ENCODE measurements around the gene OLA1.

DNA sequence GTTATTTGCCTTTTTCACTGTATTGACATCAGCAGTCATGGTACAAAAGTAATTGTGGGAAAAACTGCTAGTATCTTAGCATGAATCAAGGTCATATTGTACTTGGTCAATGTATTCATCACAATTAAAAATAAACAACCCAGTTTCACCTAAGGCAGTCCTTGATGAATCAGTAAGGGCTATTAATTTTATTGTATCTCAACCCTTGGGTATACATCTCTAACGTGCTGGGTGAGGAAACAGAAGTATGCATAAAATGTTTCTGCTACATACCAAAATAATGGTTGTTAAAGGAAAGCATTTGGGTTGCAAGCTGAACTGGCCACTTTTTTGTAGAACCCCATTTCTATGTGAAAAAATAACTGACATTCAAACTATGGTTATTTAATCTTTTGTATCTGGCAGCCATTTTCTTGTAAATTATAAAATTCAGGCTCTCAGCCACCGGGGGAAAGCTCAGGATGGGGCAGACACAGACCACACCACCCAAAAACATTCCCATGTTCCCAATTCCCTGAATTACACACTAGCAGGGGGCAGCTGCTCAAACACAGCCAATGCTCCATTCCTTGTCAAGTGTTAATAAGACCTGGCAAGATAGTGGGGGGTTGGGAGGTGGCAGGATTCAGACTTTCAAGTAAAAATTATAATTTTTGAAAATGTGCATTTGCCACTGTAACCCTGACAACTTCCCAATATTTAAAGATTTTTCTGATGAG is 49.3 kb downstream of the OLA1 start:
- TF ChIP-seq SUZ12 (IDR thresholded peaks at IDR 0.05; ENCODE audit: extremely low read depth, insufficient read depth, insufficient read length) = no peak
- no peak for TF ChIP-seq YY1 (IDR thresholded peaks at IDR 0.05; ENCODE audit: insufficient read depth, insufficient read length)
- no peak for TF ChIP-seq ZNF274 (IDR thresholded peaks at IDR 0.05; ENCODE audit: low read depth, low read length)
